ENCODE results near the gene ARID1A.

Gene ARID1A

DNA sequence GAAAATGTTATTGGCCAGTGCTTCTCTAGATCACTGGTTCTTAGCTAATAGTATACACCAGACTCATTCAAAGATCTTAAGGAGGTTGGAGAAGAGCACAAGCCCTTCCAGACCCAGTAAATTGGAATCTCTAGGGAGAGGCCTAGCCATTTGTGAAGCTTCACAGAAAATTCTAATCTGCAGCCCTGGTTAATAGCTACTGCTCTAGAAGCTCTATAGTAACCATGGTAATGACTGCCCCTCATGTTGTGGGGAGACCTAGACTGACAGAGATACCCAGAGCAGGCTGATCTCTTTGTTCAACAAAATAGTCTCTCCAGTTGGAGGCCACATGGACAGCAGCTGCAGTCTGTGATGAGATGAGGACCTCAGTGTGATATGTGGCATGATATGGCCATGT is 31.7 kb downstream of the ARID1A start:
- no peak overlapping the region for H2AFZ ChIP-seq
- H3K36me3 ChIP-seq (ENCODE audit: control insufficient read depth, insufficient read depth, low read length) = no peaks in the 10 kb centered on the region
- H3K9ac ChIP-seq = no peak overlapping the region
- H3K4me1 ChIP-seq = peaks cover 7% of the 10 kb centered on the region
- no peak for TF ChIP-seq CTCF (IDR thresholded peaks at IDR 0.05)
- no peaks in the 10 kb centered on the region for H3K9me3 ChIP-seq (ENCODE audit: control insufficient read depth, low read length)
- H3K4me3 ChIP-seq (ENCODE audit: low read depth, low read length) = no peak overlapping the region
- H3K27me3 ChIP-seq (ENCODE audit: control insufficient read depth, insufficient read depth, low read length) = no peaks in the 10 kb centered on the region
- H3K4me2 ChIP-seq (ENCODE audit: low read length) = no peak overlapping the region
- H3K27ac ChIP-seq = no peak overlapping the region
- peaks cover 28% of the 10 kb centered on the region for H3K79me2 ChIP-seq

- no peak overlapping the region for H3K27ac ChIP-seq
- no peak overlapping the region for H3K4me3 ChIP-seq (ENCODE audit: low read depth, low read length)
- peaks cover 7% of the 10 kb centered on the region for H3K4me1 ChIP-seq
- no peaks in the 10 kb centered on the region for H3K9me3 ChIP-seq (ENCODE audit: control insufficient read depth, low read length)
- H3K27me3 ChIP-seq (ENCODE audit: control insufficient read depth, insufficient read depth, low read length) = no peaks in the 10 kb centered on the region
- no peaks in the 10 kb centered on the region for H3K36me3 ChIP-seq (ENCODE audit: control insufficient read depth, insufficient read depth, low read length)
- no peak overlapping the region for H3K9ac ChIP-seq
- H3K79me2 ChIP-seq = peaks cover 22% of the 10 kb centered on the region
- no peak overlapping the region for H2AFZ ChIP-seq
- no peak overlapping the region for H3K4me2 ChIP-seq (ENCODE audit: low read length)
- no peak for TF ChIP-seq CTCF (IDR thresholded peaks at IDR 0.05)
Observed at GRCh38 chr1:26728645-26729044, 32.8 kb downstream of the ARID1A start.

DNA sequence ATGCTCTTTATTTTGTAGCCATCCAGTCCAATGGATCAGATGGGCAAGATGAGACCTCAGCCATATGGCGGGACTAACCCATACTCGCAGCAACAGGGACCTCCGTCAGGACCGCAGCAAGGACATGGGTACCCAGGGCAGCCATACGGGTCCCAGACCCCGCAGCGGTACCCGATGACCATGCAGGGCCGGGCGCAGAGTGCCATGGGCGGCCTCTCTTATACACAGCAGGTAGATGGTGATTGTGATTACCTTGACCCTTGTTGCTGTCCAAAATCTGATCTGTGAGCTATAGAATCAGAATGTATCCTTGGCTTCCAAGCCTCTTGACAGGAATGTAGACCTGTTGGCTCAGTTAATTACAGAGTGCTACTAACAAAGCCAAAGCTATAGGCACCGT is 33.8 kb downstream of the ARID1A start:
- H3K36me3 ChIP-seq (ENCODE audit: control insufficient read depth, insufficient read depth, low read length) = no peaks in the 10 kb centered on the region
- H2AFZ ChIP-seq = no peak overlapping the region
- H3K79me2 ChIP-seq = peaks cover 16% of the 10 kb centered on the region
- H3K27me3 ChIP-seq (ENCODE audit: control insufficient read depth, insufficient read depth, low read length) = no peaks in the 10 kb centered on the region
- H3K4me3 ChIP-seq (ENCODE audit: low read depth, low read length) = no peak overlapping the region
- no peak overlapping the region for H3K9ac ChIP-seq
- TF ChIP-seq CTCF (IDR thresholded peaks at IDR 0.05) = no peak
- H3K27ac ChIP-seq = no peak overlapping the region
- H3K4me1 ChIP-seq = peaks cover under 1% of the 10 kb centered on the region
- H3K4me2 ChIP-seq (ENCODE audit: low read length) = no peak overlapping the region
- no peaks in the 10 kb centered on the region for H3K9me3 ChIP-seq (ENCODE audit: control insufficient read depth, low read length)

- Histone ChIP-seq H3K4me1 (no peaks in the 10 kb centered on the region), H3K4me2 (ENCODE audit: low read length) (no peak overlapping the region), H3K9ac (no peak overlapping the region), H3K27me3 (ENCODE audit: control insufficient read depth, insufficient read depth, low read length) (no peaks in the 10 kb centered on the region), H2AFZ (no peak overlapping the region), H3K79me2 (peaks cover 16% of the 10 kb centered on the region), H3K27ac (no peak overlapping the region), H3K9me3 (ENCODE audit: control insufficient read depth, low read length) (no peaks in the 10 kb centered on the region), H3K4me3 (ENCODE audit: low read depth, low read length) (no peak overlapping the region), H3K36me3 (ENCODE audit: control insufficient read depth, insufficient read depth, low read length) (no peaks in the 10 kb centered on the region)
- TF ChIP-seq CTCF (IDR thresholded peaks at IDR 0.05) = no peak
Observed at GRCh38 chr1:26730695-26731094, 34.9 kb downstream of the ARID1A start.

DNA sequence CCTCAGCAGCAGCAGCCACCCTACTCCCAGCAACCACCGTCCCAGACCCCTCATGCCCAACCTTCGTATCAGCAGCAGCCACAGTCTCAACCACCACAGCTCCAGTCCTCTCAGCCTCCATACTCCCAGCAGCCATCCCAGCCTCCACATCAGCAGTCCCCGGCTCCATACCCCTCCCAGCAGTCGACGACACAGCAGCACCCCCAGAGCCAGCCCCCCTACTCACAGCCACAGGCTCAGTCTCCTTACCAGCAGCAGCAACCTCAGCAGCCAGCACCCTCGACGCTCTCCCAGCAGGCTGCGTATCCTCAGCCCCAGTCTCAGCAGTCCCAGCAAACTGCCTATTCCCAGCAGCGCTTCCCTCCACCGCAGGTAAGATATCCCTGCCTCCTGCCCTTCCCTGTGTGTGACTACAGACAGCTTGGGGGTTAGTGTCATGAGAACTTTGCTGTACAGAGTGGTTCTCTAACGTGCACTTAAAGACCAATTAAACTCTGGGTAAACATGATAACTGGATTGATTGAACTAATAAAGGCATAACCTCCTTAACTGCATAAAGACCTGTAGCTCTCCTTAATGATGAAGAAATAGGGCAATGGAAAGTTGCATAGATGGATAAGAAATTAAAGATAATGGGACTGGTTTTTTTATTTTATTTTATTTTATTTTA is 35.6 kb downstream of the ARID1A start:
- no peak overlapping the region for H3K4me2 ChIP-seq (ENCODE audit: low read length)
- H3K27ac ChIP-seq = no peak overlapping the region
- H2AFZ ChIP-seq = no peak overlapping the region
- H3K9ac ChIP-seq = no peak overlapping the region
- no peaks in the 10 kb centered on the region for H3K4me1 ChIP-seq
- H3K27me3 ChIP-seq (ENCODE audit: control insufficient read depth, insufficient read depth, low read length) = no peaks in the 10 kb centered on the region
- no peaks in the 10 kb centered on the region for H3K9me3 ChIP-seq (ENCODE audit: control insufficient read depth, low read length)
- H3K36me3 ChIP-seq (ENCODE audit: control insufficient read depth, insufficient read depth, low read length) = no peaks in the 10 kb centered on the region
- TF ChIP-seq CTCF (IDR thresholded peaks at IDR 0.05) = no peak
- no peak overlapping the region for H3K4me3 ChIP-seq (ENCODE audit: low read depth, low read length)
- peaks cover 15% of the 10 kb centered on the region for H3K79me2 ChIP-seq
